K562 (cell line): Measurements from ENCODE around the gene ACAP2. TPM values are rescaled to one million over a fixed set of nuclear protein-coding genes. Genes with fewer than 3 reads are reported as not detected.
A peak's percentile ranks its signal among the peaks of the same experiment; 100 is the strongest.

Experiments
- ATAC-seq: fragments of 200-7000 bp; cut with Tn5 transposase; 3 replicates; pipeline ENCODE4 v1.9.1; 2020; ENCODE audit warnings: moderate library complexity
- BruUV-seq: library from RNA; stranded (reverse); fragments of 400-500 nt; replicated peaks from 2 replicates; lab custom pipeline; 2021; lab: Mats Ljungman, UMichigan
- CTCF ChIA-PET: fragments of 300-600 bp; formaldehyde crosslinking; extraction: SDS; loops from one replicate; lab custom pipeline; 2021; ENCODE audit warnings: low intra/inter-chr PET ratio; lab: Yijun Ruan, JAX
- POLR2A ChIA-PET: fragments of 300-600, 350-650 bp; sonication (Branson Sonifier 250); formaldehyde crosslinking; extraction: SDS; loops from one replicate; lab custom pipeline; 2021; ENCODE audit warnings: antibody characterized with exemption, inconsistent platforms; lab: Yijun Ruan, JAX
- DNase-seq, 4 experiments: peaks; one replicate each; pipeline versions ENCODE4 v3.0.0 to v3.0.0-alpha.2; 2011 to 2018; ENCODE audit warnings: low spot score in 3 of 4, mixed read lengths in 3 of 4; ENCODE audit errors: extremely low read depth in 1 of 4
- FAIRE-seq: peaks from 2 replicates; lab custom pipeline; 2011; peaks lifted over from hg19 to GRCh38; lab: Jason Lieb, UNC
- H2AFZ ChIP-seq: 2 replicates; pipeline ENCODE4 v1.6.0; 2011; ENCODE audit warnings: low read depth, low read length, control low read depth, inconsistent platforms
- H3K27ac ChIP-seq: fragments of 200-600 bp; 3 replicates; pipeline ENCODE4 v1.8.0; 2011; ENCODE audit warnings: low read depth, mild to moderate bottlenecking, control low read depth, inconsistent platforms, low read length, moderate library complexity, mixed read lengths; ENCODE audit errors: extremely low read depth
- H3K27me3 ChIP-seq, 2 experiments: fragments of 300-600 bp in 1 of 2; 2 replicates in 1 of 2; 3 replicates in 1 of 2; pipeline versions ENCODE4 v1.6.0 to v1.8.0; 2011; ENCODE audit warnings: inconsistent platforms in 2 of 2, low read length in 2 of 2, mild to moderate bottlenecking in 1 of 2, mixed read lengths in 1 of 2, moderate library complexity in 1 of 2; ENCODE audit not compliant: control insufficient read depth in 2 of 2, insufficient read depth in 2 of 2
- H3K36me3 ChIP-seq: fragments of 300-600 bp; 3 replicates; pipeline ENCODE4 v1.8.0; 2011; ENCODE audit warnings: mild to moderate bottlenecking, low read length, inconsistent platforms; ENCODE audit not compliant: control insufficient read depth, insufficient read depth
- H3K4me1 ChIP-seq, 2 experiments: fragments of 200-600 bp in 1 of 2; replicated peaks in 1 of 2; 2 replicates in 1 of 2; 3 replicates in 1 of 2; pipeline versions ENCODE4 v1.5.1 to v1.8.0; 2011; ENCODE audit warnings: inconsistent platforms in 2 of 2, low read length in 2 of 2, mild to moderate bottlenecking in 1 of 2, mixed read lengths in 1 of 2, moderate library complexity in 1 of 2; ENCODE audit not compliant: control insufficient read depth in 2 of 2, insufficient read depth in 2 of 2
- H3K4me2 ChIP-seq: 2 replicates; pipeline ENCODE4 v1.6.1; 2011; ENCODE audit warnings: low read length, control low read depth, inconsistent platforms, mixed read lengths; ENCODE audit not compliant: insufficient read depth
- H3K4me3 ChIP-seq: fragments of 200-600 bp; sonication (generic), shearing (Covaris generic); 2 replicates; pipeline ENCODE4 v1.5.1; 2016; ENCODE audit warnings: control low read depth, inconsistent platforms
- H3K79me2 ChIP-seq: fragments of 200-600 bp; 3 replicates; pipeline ENCODE4 v1.8.0; 2011; ENCODE audit warnings: low read length, inconsistent platforms; ENCODE audit not compliant: control insufficient read depth, insufficient read depth
- H3K9ac ChIP-seq, 2 experiments: 2 replicates each; pipeline versions ENCODE4 v1.6.0 to v1.6.1; 2011; ENCODE audit warnings: low read depth in 2 of 2, low read length in 2 of 2, control low read depth in 1 of 2, inconsistent platforms in 1 of 2, mild to moderate bottlenecking in 1 of 2, mixed read lengths in 1 of 2; ENCODE audit not compliant: insufficient read depth in 1 of 2
- H3K9me1 ChIP-seq: one replicate; pipeline ENCODE4 v1.6.0; 2011; ENCODE audit warnings: inconsistent platforms, mild to moderate bottlenecking, low read length, moderate library complexity; ENCODE audit not compliant: control insufficient read depth, insufficient read depth
- H3K9me3 ChIP-seq: replicated peaks from 2 replicates; pipeline ENCODE4 v1.5.1; 2011; ENCODE audit warnings: low read depth, low read length, inconsistent platforms; ENCODE audit not compliant: control insufficient read depth, insufficient read depth
- H4K20me1 ChIP-seq: replicated peaks from 2 replicates; pipeline ENCODE4 v1.6.1; 2011; ENCODE audit warnings: low read length, inconsistent platforms, mixed read lengths; ENCODE audit not compliant: control insufficient read depth, insufficient read depth
- FOXJ3 ChIP-seq: sonication (generic); formaldehyde crosslinking; IDR thresholded peaks from 2 replicates; pipeline ENCODE4 v1.4.0; 2020; ENCODE audit warnings: mild to moderate bottlenecking, missing genetic modification reagents
- NEUROD1 ChIP-seq: fragments of 150-350 bp; IDR thresholded peaks from 2 replicates; pipeline ENCODE4 v1.6.1; 2014; ENCODE audit warnings: borderline replicate concordance, low read length, low read depth; ENCODE audit not compliant: partially characterized antibody
- WGBS: fragments of 100-300 bp; shearing (Covaris generic); methylation state at CpG from one replicate; pipeline ENCODE4 v1.1.6; 2016; ENCODE audit warnings: low coverage, mixed read lengths; ENCODE audit not compliant: insufficient coverage; ENCODE audit errors: missing lambda C conversion rate; 5-methylcytosine and 5-hydroxymethylcytosine counted together
- in situ Hi-C: fragments of 300-500 bp; cut with MboI; formaldehyde crosslinking; loops from 4 replicates; pipeline ENCODE4 v1.15.0; 2018; ENCODE audit warnings: inconsistent platforms, mixed read lengths
- intact Hi-C: fragments of 100-400 bp; cut with micrococcal nuclease; formaldehyde crosslinking; loops from 2 replicates; pipeline ENCODE4 v1.14.2; 2022
- polyA plus RNA-seq, 8 experiments: library from polyadenylated mRNA; depleted of rRNA in 4 of 8; stranded (reverse) in 5 of 8; unstranded in 3 of 8; fragments of >200 nt; fragmentation: Nextera tagmentation in 2 of 8; fragmentation: Illumina TruSeq in 1 of 8; extraction: Ambion mirVana in 2 of 8; extraction: Trizol in 1 of 8; gene quantifications; 2 replicates each; pipeline versions ENCODE4 v1.2.1 to v1.2.3, GENCODE V29; 2011 to 2014; ENCODE audit warnings: inconsistent platforms in 1 of 8, missing spikeins in 1 of 8
- total RNA-seq, 7 experiments: library from RNA; depleted of rRNA in 6 of 7; stranded (reverse); fragments of >200 nt in 6 of 7; fragmentation: Illumina TruSeq in 2 of 7; extraction: Trizol in 2 of 7; gene quantifications; 2 replicates each; pipeline versions ENCODE4 v1.2.1 to v1.2.3, GENCODE V29; 2011 to 2021; ENCODE audit warnings: low replicate concordance in 1 of 7

Gene ACAP2
- total and polyA plus RNA-seq, 9 of the 15 experiments (the other 6 are each of a cell fraction or from before 2014, with no cell fraction given), result 10.6 to 52.7 (median 34.4) TPM

DNA sequence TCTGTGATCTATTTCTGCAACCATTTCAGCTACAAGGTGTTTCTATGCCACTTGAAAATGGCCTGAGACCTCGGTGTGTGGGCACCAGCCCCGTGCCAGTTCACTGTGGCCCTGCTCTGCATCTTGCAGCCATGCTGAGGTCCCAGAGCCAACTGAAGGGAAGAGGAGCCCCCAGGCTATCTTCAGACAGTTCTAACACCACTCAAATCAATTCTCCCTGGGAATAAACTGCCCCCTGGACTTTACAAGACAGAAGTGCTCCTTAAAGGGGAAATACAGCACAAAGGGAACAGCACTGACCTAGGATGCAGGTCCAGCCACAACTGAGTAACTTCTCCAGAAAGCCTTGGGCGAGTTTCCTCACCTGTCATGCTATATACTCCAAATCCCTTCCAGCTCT, 175.7 kb downstream of the ACAP2 start:
- no peaks in the 10 kb centered on the region for H3K9me3 ChIP-seq
- POLR2A ChIA-PET, result interaction anchor here (0.7 kb wide), 1 partner anchor 9 kb away, joined by 3 read pairs; no protein-coding TSS in a partner anchor
- 81% methylated on average over 3 of the region's 3 CpGs for WGBS
- BruUV-seq, result TSS peak; percentile 20
- peaks cover 31% of the 10 kb centered on the region; the same call in 2 of the 3 replicates for H3K36me3 ChIP-seq
- H3K27me3 ChIP-seq, result no peaks in the 10 kb centered on the region
- in situ Hi-C loops (loop anchor here (5.0 kb wide), 1 partner anchor 585 kb away; no protein-coding TSS in a partner anchor), intact Hi-C loops (loop anchor here (10.0 kb wide), 1 partner anchor 932 kb away; no protein-coding TSS in a partner anchor)
- H3K9me1 ChIP-seq, result no peaks in the 10 kb centered on the region
- no peak overlapping the region for H2AFZ ChIP-seq
- ATAC-seq (no peak), FAIRE-seq (no peak)
- TF ChIP-seq NEUROD1, result no peak
- TF ChIP-seq, all 486 proteins: peak for 0
- no peak overlapping the region for H3K4me2 ChIP-seq
- CTCF ChIA-PET, result no interaction called here
- H3K4me3 ChIP-seq, result no peak overlapping the region
- H4K20me1 ChIP-seq, result peaks cover 5% of the 10 kb centered on the region; the same call in 1 of the 2 replicates
- no peak for DNase-seq
- H3K9ac ChIP-seq, result peak overlapping the region in 1 of 2 experiments; percentile 47; a peak in 1 of 4 replicates
- peaks cover 22 to 27% of the 10 kb centered on the region in 2 experiments for H3K4me1 ChIP-seq
- H3K79me2 ChIP-seq, result peaks cover 50% of the 10 kb centered on the region
- no peak overlapping the region for H3K27ac ChIP-seq

DNA sequence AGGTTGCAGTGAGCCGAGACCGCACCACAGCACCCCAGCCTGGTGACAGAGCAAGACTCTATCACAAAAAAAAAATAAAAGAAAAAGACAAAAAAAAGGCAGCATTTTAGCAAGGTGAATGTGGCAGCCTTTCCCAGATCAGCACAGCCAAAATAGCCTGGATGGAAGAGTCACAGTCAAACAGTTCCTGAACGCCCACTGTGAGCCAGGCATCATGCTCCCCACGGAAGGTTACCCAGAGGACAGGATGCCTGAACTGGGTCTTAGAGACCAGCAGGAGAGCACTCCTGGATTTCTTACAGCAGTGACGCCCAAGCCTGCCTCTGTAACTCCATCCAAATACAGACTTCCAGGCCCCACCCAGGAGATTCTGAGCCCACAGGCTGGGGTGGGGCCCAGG, 176.4 kb downstream of the ACAP2 start:
- 92% methylated on average over 5 of the region's 5 CpGs for WGBS
- no peak overlapping the region for H2AFZ ChIP-seq
- CTCF ChIA-PET, result no interaction called here
- in situ Hi-C loops (loop anchor here (5.0 kb wide), 1 partner anchor 584 kb away; no protein-coding TSS in a partner anchor), intact Hi-C loops (loop anchor here (10.0 kb wide), 1 partner anchor 932 kb away; no protein-coding TSS in a partner anchor)
- no peaks in the 10 kb centered on the region for H3K9me3 ChIP-seq
- H3K79me2 ChIP-seq, result peaks cover 50% of the 10 kb centered on the region
- ATAC-seq (no peak), DNase-seq (peak in 1 of 4 experiments; percentile 3), FAIRE-seq (no peak)
- no peaks in the 10 kb centered on the region for H3K9me1 ChIP-seq
- H3K4me1 ChIP-seq, result peaks cover 17 to 24% of the 10 kb centered on the region in 2 experiments
- POLR2A ChIA-PET, result interaction anchor here (0.7 kb wide), 1 partner anchor 8 kb away, joined by 3 read pairs; no protein-coding TSS in a partner anchor
- H3K27ac ChIP-seq, result no peak overlapping the region
- H3K4me3 ChIP-seq, result no peak overlapping the region
- H3K4me2 ChIP-seq, result no peak overlapping the region
- TF ChIP-seq FOXJ3 (CRISPR knock-in tag), result no peak
- H3K27me3 ChIP-seq, result no peaks in the 10 kb centered on the region
- no peak overlapping the region for H3K9ac ChIP-seq
- BruUV-seq, result no TSS peak
- H3K36me3 ChIP-seq, result peaks cover 35% of the 10 kb centered on the region; the same call in 2 of the 3 replicates
- H4K20me1 ChIP-seq, result peaks cover 5% of the 10 kb centered on the region; the same call in 1 of the 2 replicates
